ENCODE data around the gene TBCD.

Gene TBCD

DNA sequence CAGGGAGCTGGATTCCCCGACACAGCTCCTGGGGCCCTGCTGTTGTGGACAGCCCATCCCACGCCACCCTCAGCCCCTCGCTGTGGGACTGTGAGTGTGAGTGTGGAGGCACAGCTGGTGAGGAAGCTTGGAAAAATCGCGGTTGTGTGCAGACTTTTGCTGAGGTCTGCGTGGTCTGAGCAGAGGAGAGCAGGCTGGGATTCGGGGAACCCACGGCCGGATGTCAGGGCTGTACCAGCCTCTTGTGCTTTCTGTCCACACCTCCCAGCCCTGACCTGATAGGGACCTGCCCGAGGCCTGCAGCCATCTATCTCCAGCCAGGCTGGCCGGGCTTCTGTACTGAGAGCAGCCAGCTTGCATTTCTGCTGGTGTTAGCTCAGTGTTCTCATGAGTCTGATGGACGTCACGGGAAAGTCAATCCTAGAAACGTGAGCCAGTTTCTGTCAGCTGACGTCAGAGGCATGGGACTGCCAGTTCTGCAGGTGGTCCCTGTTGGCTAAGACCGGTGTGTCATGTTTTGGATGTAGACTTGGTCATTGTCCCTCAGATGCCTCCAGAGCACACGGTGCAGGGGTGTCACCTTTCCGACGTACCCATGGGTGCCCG is 160.7 kb downstream of the TBCD start:
- no peak overlapping the region for H3K4me3 Mint-ChIP-seq
- no peaks in the 10 kb centered on the region for H3K27me3 Mint-ChIP-seq
- H3K9me3 Mint-ChIP-seq: no peaks in the 10 kb centered on the region
- no peak overlapping the region for H3K27ac Mint-ChIP-seq
- H3K36me3 Mint-ChIP-seq (ENCODE audit: low read depth): peaks cover 25% of the 10 kb centered on the region
- peaks cover 38% of the 10 kb centered on the region for H3K4me1 Mint-ChIP-seq (ENCODE audit: low read depth)

DNA sequence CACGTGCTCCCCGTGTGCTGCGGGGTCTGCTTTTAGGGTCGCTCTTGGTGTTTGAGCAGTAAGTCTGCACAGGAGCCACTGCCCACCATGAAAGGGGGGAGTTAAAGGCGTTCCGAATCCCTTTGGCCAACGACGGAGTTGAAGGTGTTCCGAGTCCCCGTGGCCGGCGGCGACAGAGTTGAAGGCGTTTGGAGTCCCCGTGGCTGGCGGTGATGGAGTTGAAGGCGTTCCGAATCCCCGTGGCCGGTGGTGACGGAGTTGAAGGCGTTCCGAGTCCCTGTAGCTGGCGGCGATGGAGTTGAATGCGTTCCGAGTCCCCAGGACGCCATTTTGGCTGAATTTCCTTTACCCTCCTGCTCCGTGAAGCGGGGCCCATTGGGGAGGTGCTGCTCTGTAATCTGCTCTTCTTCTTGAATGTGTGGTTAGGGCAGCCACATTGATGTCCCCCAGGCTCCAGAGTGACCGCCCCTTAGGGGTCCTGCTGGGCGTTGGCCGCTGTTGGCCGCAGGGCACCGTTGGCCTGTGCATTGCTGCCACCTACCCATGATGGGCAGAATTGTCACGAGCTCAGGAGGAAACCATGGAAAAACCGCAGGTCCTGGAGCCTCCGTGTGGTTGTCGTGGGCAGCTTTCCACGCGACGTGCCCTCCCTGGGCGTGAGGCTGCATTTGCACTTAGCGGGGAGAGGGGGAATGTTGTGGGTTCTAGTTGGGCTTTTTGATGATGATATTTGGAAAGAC is 161.6 kb downstream of the TBCD start:
- H3K4me1 Mint-ChIP-seq (ENCODE audit: low read depth): peaks cover 36% of the 10 kb centered on the region
- no peak overlapping the region for H3K27ac Mint-ChIP-seq
- no peaks in the 10 kb centered on the region for H3K9me3 Mint-ChIP-seq
- peaks cover 20% of the 10 kb centered on the region for H3K36me3 Mint-ChIP-seq (ENCODE audit: low read depth)
- no peak overlapping the region for H3K4me3 Mint-ChIP-seq
- no peaks in the 10 kb centered on the region for H3K27me3 Mint-ChIP-seq

DNA sequence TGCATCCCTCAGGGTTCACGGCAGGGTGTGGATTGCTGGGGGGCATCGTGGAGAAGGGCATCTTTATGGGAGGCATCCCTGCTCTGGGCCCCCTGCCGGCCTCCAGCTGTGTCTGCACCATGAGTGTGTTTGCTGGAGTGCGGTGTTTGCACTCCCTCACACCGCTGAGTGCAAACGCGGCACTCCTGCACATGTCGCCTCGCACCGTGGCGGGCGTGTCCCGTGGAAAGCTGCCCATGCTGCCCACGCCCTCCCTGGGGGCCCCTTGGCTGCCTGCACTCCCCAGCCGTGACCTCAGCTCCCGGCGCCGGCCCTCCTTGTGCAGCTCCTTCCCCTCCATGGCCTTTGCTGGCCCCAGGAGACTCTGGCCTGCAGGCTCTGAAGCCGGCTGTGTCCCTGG is 162.5 kb downstream of the TBCD start:
- Mint-ChIP-seq H3K4me1 (ENCODE audit: low read depth) (peaks cover 33% of the 10 kb centered on the region), H3K36me3 (ENCODE audit: low read depth) (peaks cover 23% of the 10 kb centered on the region), H3K27ac (no peak overlapping the region), H3K27me3 (no peaks in the 10 kb centered on the region), H3K9me3 (no peaks in the 10 kb centered on the region), H3K4me3 (no peak overlapping the region)

DNA sequence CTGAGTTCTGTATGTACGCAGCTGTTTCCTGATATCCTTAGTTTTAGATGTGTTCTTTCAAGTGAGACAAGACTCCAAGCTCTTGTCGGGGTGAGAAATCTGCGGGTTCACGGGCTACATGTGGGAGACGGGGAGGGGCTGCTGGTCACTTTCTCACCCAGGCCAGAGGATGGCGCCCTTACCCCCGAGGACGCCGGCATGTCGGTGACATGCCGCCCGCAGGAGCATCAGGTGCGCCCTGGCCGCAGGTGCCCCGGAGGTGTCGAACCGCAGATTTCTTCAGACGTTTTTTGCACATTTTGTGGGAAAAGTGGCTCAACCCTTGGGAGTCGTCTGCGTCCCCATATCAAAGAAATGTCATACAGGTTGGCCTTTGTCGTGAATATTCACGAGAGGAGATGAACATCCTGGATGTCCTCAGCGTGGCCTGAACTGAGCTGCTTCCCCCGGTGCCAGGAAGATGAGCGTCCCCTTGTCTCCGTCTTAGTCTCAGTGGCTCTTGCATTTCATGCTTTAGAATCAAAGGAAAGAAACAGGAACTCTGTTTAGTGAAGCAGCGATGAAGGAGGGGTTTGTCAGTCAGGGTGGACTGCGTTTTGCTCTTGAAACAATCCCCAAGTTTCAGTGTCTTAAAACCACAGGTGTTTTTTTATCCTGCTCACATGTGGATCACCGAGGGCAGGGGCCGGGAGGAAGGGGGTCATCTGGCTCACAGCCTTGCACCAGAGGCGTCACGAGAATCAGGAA is 163.3 kb downstream of the TBCD start:
- Mint-ChIP-seq H3K27me3 (no peaks in the 10 kb centered on the region), H3K4me3 (no peak overlapping the region), H3K9me3 (no peaks in the 10 kb centered on the region), H3K4me1 (ENCODE audit: low read depth) (peaks cover 30% of the 10 kb centered on the region), H3K36me3 (ENCODE audit: low read depth) (peaks cover 30% of the 10 kb centered on the region), H3K27ac (no peak overlapping the region)

DNA sequence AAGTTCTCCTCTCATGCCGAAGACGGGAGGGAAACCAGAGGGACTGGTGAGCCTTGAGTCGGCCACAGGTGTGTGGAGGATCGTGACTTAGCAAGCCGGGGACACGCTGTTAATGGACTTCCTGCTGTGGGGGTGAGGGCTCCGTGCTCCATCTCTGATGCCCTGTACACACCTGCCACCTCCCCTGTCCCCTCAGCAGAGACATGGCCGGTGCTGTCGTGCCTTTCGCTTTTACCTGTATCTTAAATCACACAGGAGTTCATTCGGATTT is 163.8 kb downstream of the TBCD start:
- Mint-ChIP-seq H3K36me3 (ENCODE audit: low read depth) (peaks cover 30% of the 10 kb centered on the region), H3K27me3 (no peaks in the 10 kb centered on the region)

DNA sequence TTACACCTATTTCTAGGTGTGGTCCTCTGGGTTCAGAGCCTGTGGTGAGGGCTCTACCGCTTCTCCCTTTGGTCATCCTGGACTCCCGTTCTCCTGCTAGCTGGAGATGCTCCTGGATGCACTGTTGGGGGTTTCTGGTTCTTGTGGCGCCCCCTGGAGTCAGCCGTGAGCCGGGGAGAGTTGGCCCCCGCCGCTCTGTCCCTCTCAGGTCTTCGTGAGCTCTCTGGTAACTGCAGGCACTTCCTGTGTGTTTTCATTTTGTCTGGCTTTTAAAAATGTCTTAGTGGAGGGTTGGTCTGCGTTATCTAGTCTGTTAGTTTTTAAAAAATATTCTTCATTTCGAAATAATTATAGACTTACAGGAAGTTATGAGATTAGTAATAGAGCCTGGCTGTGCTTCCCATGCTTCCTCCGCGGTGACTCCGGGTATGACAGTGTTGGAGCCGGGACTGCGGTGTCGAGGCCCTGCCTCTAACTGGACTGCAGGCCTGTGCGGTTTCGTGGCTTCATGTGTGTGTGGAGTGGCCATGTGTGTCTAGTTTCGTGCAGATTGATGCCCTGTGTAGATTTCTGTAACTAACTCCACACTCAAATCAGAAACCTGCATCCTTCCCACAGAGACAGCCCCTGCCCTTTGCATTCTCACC is 166.0 kb downstream of the TBCD start:
- Mint-ChIP-seq H3K9me3 (no peaks in the 10 kb centered on the region), H3K36me3 (ENCODE audit: low read depth) (peaks cover 31% of the 10 kb centered on the region), H3K27ac (no peak overlapping the region), H3K27me3 (no peaks in the 10 kb centered on the region), H3K4me1 (ENCODE audit: low read depth) (peaks cover 20% of the 10 kb centered on the region), H3K4me3 (no peak overlapping the region)

More for the DNA sequence above, 163.8 kb downstream of the TBCD start:
- no peak overlapping the region for H3K27ac Mint-ChIP-seq
- no peak overlapping the region for H3K4me3 Mint-ChIP-seq
- peaks cover 30% of the 10 kb centered on the region for H3K4me1 Mint-ChIP-seq (ENCODE audit: low read depth)
- H3K9me3 Mint-ChIP-seq: no peaks in the 10 kb centered on the region

DNA sequence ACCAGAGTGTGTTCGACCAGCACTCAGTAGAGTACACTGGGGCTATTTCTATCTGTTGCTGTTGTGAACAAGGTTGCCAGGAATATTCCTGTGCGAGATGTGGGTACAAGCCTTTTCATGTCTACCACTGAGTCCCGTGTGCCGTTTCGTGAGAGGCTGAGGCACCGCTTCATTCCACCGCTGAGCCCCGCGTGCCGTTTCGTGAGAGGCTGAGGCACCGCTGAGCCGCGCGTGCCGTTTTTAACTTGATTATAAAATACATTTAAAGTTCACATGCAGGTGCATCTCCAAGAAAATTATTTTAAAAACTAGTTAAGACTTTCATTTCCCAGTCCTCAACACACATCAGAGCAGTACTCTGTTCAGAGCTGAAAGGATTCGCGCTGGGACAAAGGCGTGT is 166.6 kb downstream of the TBCD start:
- no peaks in the 10 kb centered on the region for H3K27me3 Mint-ChIP-seq
- peaks cover 23% of the 10 kb centered on the region for H3K4me1 Mint-ChIP-seq (ENCODE audit: low read depth)
- H3K36me3 Mint-ChIP-seq (ENCODE audit: low read depth): peaks cover 36% of the 10 kb centered on the region
- no peak overlapping the region for H3K4me3 Mint-ChIP-seq
- no peaks in the 10 kb centered on the region for H3K9me3 Mint-ChIP-seq
- no peak overlapping the region for H3K27ac Mint-ChIP-seq

DNA sequence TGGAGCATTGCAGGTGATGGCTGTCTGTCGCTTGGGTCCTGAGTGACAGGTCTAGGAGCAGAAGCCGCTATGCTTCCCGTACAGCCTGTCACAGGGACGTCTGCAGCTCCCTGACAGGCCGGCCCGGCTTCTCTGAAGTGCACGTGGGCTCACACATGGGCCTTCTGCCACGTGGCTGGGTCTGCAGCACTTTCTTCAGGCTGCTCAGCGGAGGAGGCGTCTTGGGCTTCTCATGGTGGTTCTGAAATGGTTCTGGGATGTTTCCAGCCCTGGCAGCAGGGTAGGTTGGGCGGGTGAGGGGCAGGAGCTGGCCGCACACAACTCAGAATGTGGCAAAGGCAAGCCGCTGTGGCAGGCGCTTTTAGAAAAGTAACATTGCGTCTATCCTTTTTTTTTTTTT is 168.3 kb downstream of the TBCD start:
- H3K27ac Mint-ChIP-seq: no peak overlapping the region
- peaks cover 34% of the 10 kb centered on the region for H3K36me3 Mint-ChIP-seq (ENCODE audit: low read depth)
- H3K4me1 Mint-ChIP-seq (ENCODE audit: low read depth): peaks cover 17% of the 10 kb centered on the region
- no peaks in the 10 kb centered on the region for H3K27me3 Mint-ChIP-seq
- no peaks in the 10 kb centered on the region for H3K9me3 Mint-ChIP-seq
- H3K4me3 Mint-ChIP-seq: no peak overlapping the region

DNA sequence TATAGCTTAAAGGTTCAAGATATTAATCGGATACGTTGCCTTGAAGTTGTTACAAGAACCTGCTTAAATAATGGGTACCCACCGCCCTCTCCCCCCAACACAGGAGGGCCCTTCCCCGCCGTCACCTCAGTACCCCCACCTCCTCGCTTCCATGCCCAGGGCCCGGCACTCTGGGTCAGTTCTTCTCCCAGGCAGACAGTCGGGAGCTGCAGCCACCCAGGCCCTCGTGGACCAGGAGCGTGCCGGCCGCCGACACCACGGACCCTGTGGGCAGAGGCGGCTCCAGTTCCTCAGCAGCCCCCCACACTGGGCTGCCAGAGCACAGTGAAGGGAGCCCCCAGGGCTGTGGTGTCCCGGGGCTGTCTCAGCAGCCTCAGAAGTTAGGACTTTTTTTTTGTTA is 168.8 kb downstream of the TBCD start:
- Mint-ChIP-seq H3K27ac (no peak overlapping the region), H3K9me3 (no peaks in the 10 kb centered on the region), H3K27me3 (no peaks in the 10 kb centered on the region), H3K4me1 (ENCODE audit: low read depth) (peaks cover 13% of the 10 kb centered on the region), H3K36me3 (ENCODE audit: low read depth) (peaks cover 30% of the 10 kb centered on the region), H3K4me3 (no peak overlapping the region)

DNA sequence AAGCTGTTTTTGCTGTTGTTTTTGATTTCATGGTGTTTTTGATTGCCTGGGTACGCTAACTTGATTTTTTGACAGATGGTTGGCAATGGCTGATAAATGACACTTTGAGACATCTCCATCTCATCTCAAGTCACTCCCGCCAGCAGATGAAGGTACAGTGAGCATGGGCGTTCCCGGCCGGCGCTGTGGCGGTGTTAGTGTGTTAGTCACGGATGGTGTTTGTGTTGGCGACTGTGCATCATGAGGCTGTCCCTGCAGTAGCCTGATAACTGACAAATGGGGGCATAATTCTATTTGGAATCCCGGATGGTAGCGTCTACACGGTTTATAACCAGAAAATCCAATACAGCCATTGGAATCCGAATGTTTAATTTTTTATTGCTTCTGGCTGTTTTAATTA is 169.6 kb downstream of the TBCD start:
- Mint-ChIP-seq H3K36me3 (ENCODE audit: low read depth) (peaks cover 33% of the 10 kb centered on the region), H3K27me3 (no peaks in the 10 kb centered on the region), H3K27ac (no peak overlapping the region), H3K4me3 (no peak overlapping the region), H3K9me3 (no peaks in the 10 kb centered on the region), H3K4me1 (ENCODE audit: low read depth) (peaks cover 12% of the 10 kb centered on the region)

DNA sequence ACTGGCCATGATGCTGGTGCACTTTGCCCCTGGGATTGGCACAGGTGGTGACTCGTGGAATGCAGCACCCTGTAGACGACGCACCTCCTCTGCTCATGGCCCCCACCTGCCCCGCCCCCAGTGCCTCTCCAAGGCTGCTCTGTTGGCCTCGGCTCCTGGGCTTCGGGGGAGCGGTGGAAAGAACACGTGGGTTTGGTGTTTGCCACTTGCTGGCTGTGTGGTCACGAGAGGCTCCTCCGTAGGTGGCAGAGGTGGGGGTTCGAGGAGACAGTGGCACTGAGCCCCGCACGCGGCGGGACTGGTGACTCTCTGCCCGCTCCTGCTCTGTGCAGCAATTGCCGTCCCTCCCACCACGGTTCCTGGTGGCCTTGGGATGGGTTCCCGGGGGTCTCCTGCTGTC is 170.8 kb downstream of the TBCD start:
- no peaks in the 10 kb centered on the region for H3K27me3 Mint-ChIP-seq
- H3K4me3 Mint-ChIP-seq: no peak overlapping the region
- H3K9me3 Mint-ChIP-seq: no peaks in the 10 kb centered on the region
- peaks cover 44% of the 10 kb centered on the region for H3K36me3 Mint-ChIP-seq (ENCODE audit: low read depth)
- H3K27ac Mint-ChIP-seq: no peak overlapping the region
- H3K4me1 Mint-ChIP-seq (ENCODE audit: low read depth): peaks cover 7% of the 10 kb centered on the region

DNA sequence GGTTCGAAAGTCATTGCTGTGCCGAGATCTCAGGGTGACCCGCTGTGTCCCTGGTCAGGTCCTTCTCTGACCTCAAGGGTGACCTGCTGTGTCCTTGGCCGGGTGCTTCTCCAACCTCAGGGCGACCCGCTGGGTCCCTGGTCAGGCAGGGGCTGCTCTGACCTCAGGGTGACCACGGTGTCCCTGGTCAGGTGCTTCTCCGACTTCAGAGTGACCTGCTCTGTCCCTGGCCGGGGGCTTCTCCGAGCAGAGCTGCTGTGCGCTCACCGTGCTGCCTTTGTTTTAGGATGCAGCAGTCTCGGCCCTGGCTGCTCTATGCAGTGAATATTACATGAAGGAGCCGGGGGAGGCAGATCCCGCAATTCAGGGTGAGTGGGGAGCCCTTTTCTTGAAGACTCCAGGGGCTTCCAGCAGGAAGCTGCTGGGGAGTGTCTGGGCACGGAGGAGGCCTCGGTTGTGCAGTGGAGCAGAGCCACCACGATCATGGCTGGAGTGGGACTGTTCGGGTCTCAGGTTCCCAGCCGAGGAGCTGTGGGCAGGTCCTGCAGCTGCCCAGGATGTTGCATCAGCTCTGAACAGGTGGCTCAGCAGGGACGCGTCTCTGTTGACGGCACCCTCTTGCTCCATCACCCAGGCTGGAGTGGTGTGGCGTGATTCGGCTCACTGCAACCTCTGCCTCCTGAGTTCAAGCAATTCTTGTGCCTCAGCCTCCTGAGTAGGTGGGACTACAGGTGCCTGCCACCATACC is 171.7 kb downstream of the TBCD start:
- Mint-ChIP-seq H3K9me3 (no peaks in the 10 kb centered on the region), H3K4me3 (no peak overlapping the region), H3K27me3 (no peaks in the 10 kb centered on the region), H3K27ac (no peak overlapping the region), H3K36me3 (ENCODE audit: low read depth) (peaks cover 45% of the 10 kb centered on the region), H3K4me1 (ENCODE audit: low read depth) (peaks cover 3% of the 10 kb centered on the region)

DNA sequence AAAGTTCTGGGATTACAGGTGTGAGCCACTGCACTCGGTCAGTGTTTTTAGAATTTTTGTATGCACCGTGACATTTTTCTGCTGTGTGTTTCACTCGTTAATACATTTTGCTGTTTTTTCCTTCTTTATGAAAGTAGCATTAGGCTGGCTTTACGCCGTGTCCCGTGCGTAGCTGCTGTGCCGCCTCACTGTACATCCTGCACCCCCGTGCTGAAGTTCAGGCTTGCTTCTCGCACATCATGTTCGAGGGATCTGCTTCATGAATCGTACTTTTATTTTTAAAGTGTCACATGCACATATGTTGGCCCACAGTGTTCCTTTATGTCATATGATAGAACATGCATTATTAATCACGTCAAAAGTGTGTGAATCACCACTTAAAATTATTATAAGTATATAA is 172.3 kb downstream of the TBCD start:
- H3K27ac Mint-ChIP-seq: peak overlapping the region; percentile 76
- H3K27me3 Mint-ChIP-seq: no peaks in the 10 kb centered on the region
- peaks cover 3% of the 10 kb centered on the region for H3K4me1 Mint-ChIP-seq (ENCODE audit: low read depth)
- H3K9me3 Mint-ChIP-seq: no peaks in the 10 kb centered on the region
- peaks cover 49% of the 10 kb centered on the region for H3K36me3 Mint-ChIP-seq (ENCODE audit: low read depth)
- H3K4me3 Mint-ChIP-seq: no peak overlapping the region

DNA sequence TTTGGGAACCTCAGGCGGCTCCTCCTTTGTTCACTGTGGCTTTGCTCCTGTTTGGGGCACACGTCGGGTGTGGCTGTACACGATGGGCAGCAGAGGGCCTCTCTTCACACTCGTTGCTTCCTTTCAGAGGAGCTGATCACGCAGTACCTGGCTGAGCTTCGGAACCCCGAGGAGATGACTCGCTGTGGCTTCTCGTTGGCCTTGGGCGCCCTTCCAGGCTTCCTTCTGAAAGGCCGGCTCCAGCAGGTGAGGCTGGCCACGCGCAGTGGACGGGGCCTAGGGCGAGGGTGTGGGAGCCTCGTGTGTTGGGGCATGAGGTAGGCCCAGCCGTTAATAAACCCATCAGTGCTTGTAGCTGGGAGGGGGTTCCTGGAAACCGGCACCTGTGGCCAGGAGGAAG is 172.9 kb downstream of the TBCD start:
- Mint-ChIP-seq H3K4me1 (ENCODE audit: low read depth) (peaks cover 3% of the 10 kb centered on the region), H3K9me3 (no peaks in the 10 kb centered on the region), H3K4me3 (no peak overlapping the region), H3K27me3 (no peaks in the 10 kb centered on the region), H3K36me3 (ENCODE audit: low read depth) (peaks cover 47% of the 10 kb centered on the region), H3K27ac (no peak overlapping the region)

DNA sequence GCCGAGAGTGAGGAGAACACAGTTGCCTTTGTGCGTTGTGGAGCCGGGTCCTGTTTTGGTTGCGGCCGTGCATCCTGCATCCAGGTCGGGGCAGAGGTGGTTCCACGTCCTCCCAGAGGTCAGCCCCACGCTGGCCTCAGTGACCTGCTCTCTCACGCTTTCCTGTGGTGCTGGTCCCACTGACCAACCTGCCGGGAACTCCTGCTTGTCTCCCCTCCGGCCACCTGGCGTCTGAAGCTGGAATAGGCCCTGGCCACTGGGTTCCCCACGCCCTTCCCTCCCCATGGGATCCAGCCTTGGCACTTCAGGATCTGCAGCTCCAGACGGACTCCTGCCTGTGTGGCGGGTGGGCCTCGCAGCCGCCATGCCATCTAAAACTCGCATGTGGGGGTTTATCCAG is 173.5 kb downstream of the TBCD start:
- Mint-ChIP-seq H3K4me1 (ENCODE audit: low read depth) (peaks cover 3% of the 10 kb centered on the region), H3K36me3 (ENCODE audit: low read depth) (peaks cover 45% of the 10 kb centered on the region), H3K27ac (no peak overlapping the region), H3K4me3 (no peak overlapping the region), H3K27me3 (no peaks in the 10 kb centered on the region), H3K9me3 (no peaks in the 10 kb centered on the region)
